ENCODE measurements around the gene GLIS1.

GLIS1 gene

DNA sequence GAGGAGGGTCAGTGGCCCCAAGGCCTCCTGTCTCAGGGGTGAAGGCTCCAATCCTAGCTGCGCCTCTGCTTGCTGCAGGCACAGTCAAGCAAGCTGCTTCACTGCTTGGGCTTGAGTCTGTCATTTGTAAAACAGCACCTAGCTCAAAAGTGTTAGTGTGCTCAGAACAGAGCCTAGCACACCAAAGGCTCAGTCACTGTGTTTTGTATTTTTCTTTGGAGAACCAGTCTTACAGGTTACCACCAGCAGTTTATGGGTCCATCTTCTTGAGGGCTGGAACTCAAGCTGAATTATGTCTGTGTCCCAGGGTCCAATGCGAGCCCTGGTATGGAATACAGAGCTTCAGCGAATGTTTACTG is 166.2 kb downstream of the GLIS1 start:
- Histone ChIP-seq H3K27ac (ENCODE audit: poor library complexity, severe bottlenecking) (no peak overlapping the region), H3K27me3 (ENCODE audit: insufficient read depth, poor library complexity, severe bottlenecking) (no peaks in the 10 kb centered on the region), H3K9me3 (ENCODE audit: severe bottlenecking) (no peaks in the 10 kb centered on the region), H3K36me3 (ENCODE audit: low read depth) (no peaks in the 10 kb centered on the region), H3K4me3 (ENCODE audit: severe bottlenecking) (no peak overlapping the region), H3K4me1 (ENCODE audit: insufficient read depth, poor library complexity, severe bottlenecking) (peaks cover 7% of the 10 kb centered on the region)
- TF ChIP-seq, protein P1, sequence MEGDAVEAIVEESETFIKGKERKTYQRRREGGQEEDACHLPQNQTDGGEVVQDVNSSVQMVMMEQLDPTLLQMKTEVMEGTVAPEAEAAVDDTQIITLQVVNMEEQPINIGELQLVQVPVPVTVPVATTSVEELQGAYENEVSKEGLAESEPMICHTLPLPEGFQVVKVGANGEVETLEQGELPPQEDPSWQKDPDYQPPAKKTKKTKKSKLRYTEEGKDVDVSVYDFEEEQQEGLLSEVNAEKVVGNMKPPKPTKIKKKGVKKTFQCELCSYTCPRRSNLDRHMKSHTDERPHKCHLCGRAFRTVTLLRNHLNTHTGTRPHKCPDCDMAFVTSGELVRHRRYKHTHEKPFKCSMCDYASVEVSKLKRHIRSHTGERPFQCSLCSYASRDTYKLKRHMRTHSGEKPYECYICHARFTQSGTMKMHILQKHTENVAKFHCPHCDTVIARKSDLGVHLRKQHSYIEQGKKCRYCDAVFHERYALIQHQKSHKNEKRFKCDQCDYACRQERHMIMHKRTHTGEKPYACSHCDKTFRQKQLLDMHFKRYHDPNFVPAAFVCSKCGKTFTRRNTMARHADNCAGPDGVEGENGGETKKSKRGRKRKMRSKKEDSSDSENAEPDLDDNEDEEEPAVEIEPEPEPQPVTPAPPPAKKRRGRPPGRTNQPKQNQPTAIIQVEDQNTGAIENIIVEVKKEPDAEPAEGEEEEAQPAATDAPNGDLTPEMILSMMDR (IDR thresholded peaks at IDR 0.05; ENCODE audit: poor library complexity, severe bottlenecking) = no peak
- ATAC-seq (ENCODE audit: low read depth) = peak; percentile 39; the same call in 1 of the 3 replicates
- DNase-seq (ENCODE audit: low spot score) = no peak

DNA sequence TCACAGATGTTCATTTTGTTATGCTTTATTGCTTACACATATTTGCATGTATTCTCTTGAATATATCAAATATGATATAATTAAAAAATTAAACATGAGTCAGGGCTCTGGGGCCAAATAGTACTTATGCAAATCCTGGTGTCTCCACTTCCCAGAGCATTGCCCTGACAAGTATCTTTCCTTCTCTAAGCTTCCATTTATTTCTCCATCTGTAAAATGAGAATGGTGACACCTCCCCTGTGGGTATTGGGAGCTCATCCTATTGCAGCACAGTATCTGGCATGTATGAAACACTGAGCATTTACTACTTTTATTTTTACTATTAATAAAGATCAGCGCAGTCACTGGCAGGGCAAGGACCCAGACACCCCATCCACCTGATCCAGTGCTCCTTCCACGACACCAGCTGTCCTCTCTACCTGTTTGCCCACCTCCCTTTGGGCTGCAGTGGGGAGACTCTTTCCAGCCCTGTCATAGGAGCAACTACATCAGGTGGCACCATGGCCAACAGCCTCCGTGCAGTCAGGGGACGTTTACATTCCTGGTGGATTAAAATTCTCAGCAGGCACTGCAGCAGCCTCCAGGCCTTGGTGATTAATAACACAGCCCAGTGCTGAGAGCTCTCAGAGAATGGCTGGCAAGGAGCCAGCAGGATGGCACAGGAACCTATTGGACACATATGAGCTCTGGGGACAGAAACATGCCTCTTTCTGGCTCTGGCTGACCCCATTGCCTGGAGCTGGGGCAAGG is 166.7 kb downstream of the GLIS1 start:
- peak; percentile 71 for DNase-seq (ENCODE audit: low spot score)
- Histone ChIP-seq H3K4me3 (ENCODE audit: severe bottlenecking) (no peak overlapping the region), H3K27me3 (ENCODE audit: insufficient read depth, poor library complexity, severe bottlenecking) (no peaks in the 10 kb centered on the region), H3K9me3 (ENCODE audit: severe bottlenecking) (no peaks in the 10 kb centered on the region), H3K36me3 (ENCODE audit: low read depth) (no peaks in the 10 kb centered on the region), H3K4me1 (ENCODE audit: insufficient read depth, poor library complexity, severe bottlenecking) (peaks cover 7% of the 10 kb centered on the region), H3K27ac (ENCODE audit: poor library complexity, severe bottlenecking) (no peak overlapping the region)
- ATAC-seq (ENCODE audit: low read depth) = peak; percentile 91
- TF ChIP-seq, protein P1 (IDR thresholded peaks at IDR 0.05; ENCODE audit: poor library complexity, severe bottlenecking) = no peak

DNA sequence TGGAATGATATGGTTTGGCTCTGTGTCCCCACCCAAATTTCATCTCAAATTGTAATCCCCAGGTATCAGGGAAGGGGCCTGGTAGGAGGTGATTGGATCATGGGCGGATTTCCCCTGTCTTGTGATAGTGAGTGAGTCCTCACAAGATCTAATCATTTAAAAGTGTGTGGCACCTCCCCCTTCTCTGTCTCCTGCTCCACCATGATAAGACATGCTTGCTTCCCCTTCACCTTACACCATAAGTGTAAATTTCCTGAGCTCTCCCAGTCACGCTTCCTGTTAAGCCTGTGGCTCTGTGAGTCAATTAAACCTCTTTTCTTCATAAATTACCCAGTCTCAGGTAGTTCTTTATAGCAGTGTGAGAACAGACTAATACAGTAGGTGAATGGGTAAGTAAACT is 170.4 kb downstream of the GLIS1 start:
- TF ChIP-seq, protein P1 (IDR thresholded peaks at IDR 0.05; ENCODE audit: poor library complexity, severe bottlenecking) = no peak
- no peak for ATAC-seq (ENCODE audit: low read depth)
- Histone ChIP-seq H3K4me3 (ENCODE audit: severe bottlenecking) (no peak overlapping the region), H3K27me3 (ENCODE audit: insufficient read depth, poor library complexity, severe bottlenecking) (peaks cover 12% of the 10 kb centered on the region), H3K27ac (ENCODE audit: poor library complexity, severe bottlenecking) (no peak overlapping the region), H3K9me3 (ENCODE audit: severe bottlenecking) (no peaks in the 10 kb centered on the region), H3K4me1 (ENCODE audit: insufficient read depth, poor library complexity, severe bottlenecking) (peaks cover 7% of the 10 kb centered on the region), H3K36me3 (ENCODE audit: low read depth) (no peaks in the 10 kb centered on the region)
- DNase-seq (ENCODE audit: low spot score) = no peak

DNA sequence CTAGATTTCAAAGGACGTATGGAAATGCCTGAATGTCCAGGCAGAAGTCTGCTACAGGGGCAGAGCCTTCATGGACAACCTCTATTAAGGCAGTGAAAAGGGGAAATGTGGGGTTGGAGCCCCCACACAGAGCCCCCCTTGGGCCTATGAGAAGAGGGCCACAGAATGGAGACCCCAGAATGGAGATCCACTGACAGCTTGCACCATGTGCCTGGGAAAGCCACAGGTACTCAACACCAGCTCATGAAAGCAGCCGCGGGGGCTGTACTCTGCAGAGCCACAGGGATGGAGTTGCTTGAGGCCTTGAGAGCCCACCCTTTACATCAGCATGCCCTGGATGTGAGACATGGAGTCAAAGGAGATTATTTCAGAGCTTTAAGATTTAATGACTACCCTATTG is 171.1 kb downstream of the GLIS1 start:
- H3K4me1 ChIP-seq (ENCODE audit: insufficient read depth, poor library complexity, severe bottlenecking) = peaks cover 7% of the 10 kb centered on the region
- H3K9me3 ChIP-seq (ENCODE audit: severe bottlenecking) = no peaks in the 10 kb centered on the region
- TF ChIP-seq, protein P1 (IDR thresholded peaks at IDR 0.05; ENCODE audit: poor library complexity, severe bottlenecking) = no peak
- H3K36me3 ChIP-seq (ENCODE audit: low read depth) = no peaks in the 10 kb centered on the region
- peak; percentile 13 for DNase-seq (ENCODE audit: low spot score)
- no peak overlapping the region for H3K27ac ChIP-seq (ENCODE audit: poor library complexity, severe bottlenecking)
- ATAC-seq (ENCODE audit: low read depth) = no peak
- H3K4me3 ChIP-seq (ENCODE audit: severe bottlenecking) = no peak overlapping the region
- peaks cover 12% of the 10 kb centered on the region for H3K27me3 ChIP-seq (ENCODE audit: insufficient read depth, poor library complexity, severe bottlenecking)

DNA sequence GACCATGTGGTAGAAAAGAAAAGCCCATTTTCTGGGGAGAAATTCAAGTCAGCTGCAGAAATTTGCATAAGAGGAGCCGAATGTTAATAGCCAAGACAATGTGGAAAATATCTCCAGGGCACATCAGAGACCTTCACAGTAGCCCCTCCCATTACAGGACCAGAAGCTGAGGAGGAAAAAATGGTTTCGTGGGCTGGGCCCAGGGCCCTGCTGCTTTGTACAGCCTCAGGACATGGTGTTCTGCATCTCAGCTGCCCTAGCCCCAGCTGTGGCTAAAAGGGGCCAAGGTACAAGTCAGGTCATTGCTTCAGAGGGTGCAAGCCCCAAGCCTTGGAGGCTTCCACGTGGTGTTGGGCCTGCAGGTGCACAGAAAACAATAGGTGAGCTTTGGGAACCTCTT is 171.5 kb downstream of the GLIS1 start:
- Histone ChIP-seq H3K4me3 (ENCODE audit: severe bottlenecking) (no peak overlapping the region), H3K36me3 (ENCODE audit: low read depth) (no peaks in the 10 kb centered on the region), H3K4me1 (ENCODE audit: insufficient read depth, poor library complexity, severe bottlenecking) (peaks cover 7% of the 10 kb centered on the region), H3K9me3 (ENCODE audit: severe bottlenecking) (no peaks in the 10 kb centered on the region), H3K27ac (ENCODE audit: poor library complexity, severe bottlenecking) (no peak overlapping the region), H3K27me3 (ENCODE audit: insufficient read depth, poor library complexity, severe bottlenecking) (peaks cover 12% of the 10 kb centered on the region)
- TF ChIP-seq, protein P1 (IDR thresholded peaks at IDR 0.05; ENCODE audit: poor library complexity, severe bottlenecking) = no peak
- ATAC-seq (ENCODE audit: low read depth) (no peak), DNase-seq (ENCODE audit: low spot score) (peak; percentile 11)

Data from RWPE2 (cell line).